OCI-LY3 (cell line): ENCODE results near the gene IQSEC1.

Source experiments
- H2AFZ ChIP-seq: fragments of 200-600, 300-600 bp; shearing (Covaris generic); 2 replicates; pipeline ENCODE4 v1.6.0; 2014; ENCODE audit warnings: antibody characterized with exemption, low read depth, low read length
- H3K27ac ChIP-seq: fragments of 200-600, 300-600 bp; sonication (generic); 2 replicates; pipeline ENCODE4 v1.5.1; 2014; ENCODE audit warnings: mild to moderate bottlenecking, low read length, moderate library complexity, mixed read lengths
- H3K27me3 ChIP-seq: fragments of 200-600, 300-600 bp; sonication (generic); 2 replicates; pipeline ENCODE4 v1.6.1; 2014; ENCODE audit warnings: low read depth, low read length, mixed read lengths
- H3K36me3 ChIP-seq: fragments of 200-600, 300-600 bp; sonication (generic); replicated peaks from 2 replicates; pipeline ENCODE3; 2014; ENCODE audit warnings: low read depth, low read length, mixed read lengths
- H3K4me1 ChIP-seq: fragments of 300-600, 200-600 bp; sonication (generic); 2 replicates; pipeline ENCODE4 v1.6.1; 2014; ENCODE audit warnings: low read length, mixed read lengths
- H3K4me2 ChIP-seq: fragments of 200-600, 300-600 bp; sonication (generic); 2 replicates; pipeline ENCODE4 v1.6.1; 2014; ENCODE audit warnings: low read length, mixed read lengths
- H3K4me3 ChIP-seq: fragments of 300-600, 200-600 bp; sonication (generic); 2 replicates; pipeline ENCODE4 v1.5.1; 2014; ENCODE audit warnings: antibody characterized with exemption, mild to moderate bottlenecking, low read length, moderate library complexity
- H3K79me2 ChIP-seq: fragments of 300-600, 200-600 bp; shearing (Covaris generic); 2 replicates; pipeline ENCODE4 v1.6.1; 2014; ENCODE audit warnings: mild to moderate bottlenecking, low read length, mixed read lengths
- H3K9ac ChIP-seq: fragments of 300-600, 200-600 bp; shearing (Covaris generic); 2 replicates; pipeline ENCODE4 v1.6.0; 2014; ENCODE audit warnings: mild to moderate bottlenecking, low read length, moderate library complexity
- H3K9me3 ChIP-seq: fragments of 200-600, 300-600 bp; shearing (Covaris generic); 2 replicates; pipeline ENCODE4 v1.6.1; 2014; ENCODE audit warnings: low read length, mixed read lengths; ENCODE audit not compliant: insufficient read depth
- H4K20me1 ChIP-seq: fragments of 200-600, 300-600 bp; sonication (generic); 2 replicates; pipeline ENCODE4 v1.6.1; 2016; ENCODE audit warnings: low read length, mixed read lengths; ENCODE audit not compliant: insufficient read depth
- EZH2phosphoT487 ChIP-seq: fragments of 200-600 bp; shearing (Covaris generic); IDR thresholded peaks from 2 replicates; pipeline ENCODE4 v1.6.1; 2018; ENCODE audit warnings: antibody characterized with exemption, mixed run types, low read depth
- TF ChIP-seq, protein P1 (sequence below): fragments of 200-600, 300-600 bp; sonication (generic); IDR thresholded peaks from 2 replicates; pipeline ENCODE4 v1.5.1; 2014; ENCODE audit warnings: antibody characterized with exemption, low read length, low read depth

Gene IQSEC1

DNA sequence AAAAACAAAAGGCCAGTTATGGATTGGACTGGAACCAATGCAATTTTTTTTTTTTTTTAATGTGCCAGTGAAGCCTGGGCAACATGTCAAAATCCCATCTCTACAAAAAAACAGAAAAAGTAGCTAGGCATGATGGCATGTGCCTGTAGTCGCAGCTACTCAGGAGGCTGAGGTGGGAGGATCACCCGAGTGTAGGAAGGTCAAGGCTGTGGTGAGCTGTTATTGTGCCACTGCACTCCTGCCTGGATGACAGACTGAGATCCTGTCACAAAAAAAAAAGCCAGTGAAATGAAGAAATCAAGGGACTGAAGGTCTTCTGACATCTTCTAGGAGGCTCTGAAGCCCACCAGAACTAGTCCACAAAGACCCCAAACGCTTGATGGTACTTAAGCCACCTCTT is 101.2 kb downstream of the IQSEC1 start:
- no peak overlapping the region for H2AFZ ChIP-seq
- no peak overlapping the region for H3K4me2 ChIP-seq
- peaks cover 49% of the 10 kb centered on the region for H3K36me3 ChIP-seq
- no peak overlapping the region for H3K4me3 ChIP-seq
- H3K9ac ChIP-seq = no peak overlapping the region
- no peak overlapping the region for H3K27ac ChIP-seq
- H3K27me3 ChIP-seq = no peaks in the 10 kb centered on the region
- H3K79me2 ChIP-seq = peaks cover 96% of the 10 kb centered on the region
- no peak for TF ChIP-seq EZH2phosphoT487
- TF ChIP-seq, protein P1, sequence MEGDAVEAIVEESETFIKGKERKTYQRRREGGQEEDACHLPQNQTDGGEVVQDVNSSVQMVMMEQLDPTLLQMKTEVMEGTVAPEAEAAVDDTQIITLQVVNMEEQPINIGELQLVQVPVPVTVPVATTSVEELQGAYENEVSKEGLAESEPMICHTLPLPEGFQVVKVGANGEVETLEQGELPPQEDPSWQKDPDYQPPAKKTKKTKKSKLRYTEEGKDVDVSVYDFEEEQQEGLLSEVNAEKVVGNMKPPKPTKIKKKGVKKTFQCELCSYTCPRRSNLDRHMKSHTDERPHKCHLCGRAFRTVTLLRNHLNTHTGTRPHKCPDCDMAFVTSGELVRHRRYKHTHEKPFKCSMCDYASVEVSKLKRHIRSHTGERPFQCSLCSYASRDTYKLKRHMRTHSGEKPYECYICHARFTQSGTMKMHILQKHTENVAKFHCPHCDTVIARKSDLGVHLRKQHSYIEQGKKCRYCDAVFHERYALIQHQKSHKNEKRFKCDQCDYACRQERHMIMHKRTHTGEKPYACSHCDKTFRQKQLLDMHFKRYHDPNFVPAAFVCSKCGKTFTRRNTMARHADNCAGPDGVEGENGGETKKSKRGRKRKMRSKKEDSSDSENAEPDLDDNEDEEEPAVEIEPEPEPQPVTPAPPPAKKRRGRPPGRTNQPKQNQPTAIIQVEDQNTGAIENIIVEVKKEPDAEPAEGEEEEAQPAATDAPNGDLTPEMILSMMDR = no peak
- peaks cover 47% of the 10 kb centered on the region for H3K4me1 ChIP-seq
- peaks cover 98% of the 10 kb centered on the region for H4K20me1 ChIP-seq
- no peaks in the 10 kb centered on the region for H3K9me3 ChIP-seq

DNA sequence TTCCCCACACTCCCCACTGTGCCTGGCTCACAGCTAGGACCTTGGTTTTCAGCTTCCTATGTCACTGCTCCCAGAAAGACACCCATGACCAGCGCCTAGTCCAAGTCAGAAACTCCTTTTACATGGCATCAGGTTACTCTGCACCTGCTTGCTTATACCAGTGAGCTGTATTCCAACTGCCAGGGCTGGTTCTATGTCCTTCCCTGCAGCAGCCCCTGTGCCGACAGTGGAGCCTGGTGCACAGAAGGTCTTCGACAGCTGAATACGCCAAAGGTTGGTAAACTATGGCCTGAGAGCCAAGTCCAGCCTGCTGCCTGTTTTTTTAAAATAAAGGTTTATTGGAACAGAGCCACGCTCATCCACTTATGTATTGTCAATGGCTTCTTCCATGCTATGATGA is 102.5 kb downstream of the IQSEC1 start:
- Histone ChIP-seq H3K9ac (no peak overlapping the region), H3K4me1 (peaks cover 47% of the 10 kb centered on the region), H2AFZ (no peak overlapping the region), H3K27me3 (no peaks in the 10 kb centered on the region), H3K79me2 (peaks cover 97% of the 10 kb centered on the region), H3K36me3 (peaks cover 49% of the 10 kb centered on the region), H3K4me2 (no peak overlapping the region), H3K9me3 (no peaks in the 10 kb centered on the region), H4K20me1 (peaks cover 98% of the 10 kb centered on the region), H3K4me3 (no peak overlapping the region), H3K27ac (no peak overlapping the region)
- no peak for TF ChIP-seq EZH2phosphoT487
- TF ChIP-seq, protein P1 = no peak

DNA sequence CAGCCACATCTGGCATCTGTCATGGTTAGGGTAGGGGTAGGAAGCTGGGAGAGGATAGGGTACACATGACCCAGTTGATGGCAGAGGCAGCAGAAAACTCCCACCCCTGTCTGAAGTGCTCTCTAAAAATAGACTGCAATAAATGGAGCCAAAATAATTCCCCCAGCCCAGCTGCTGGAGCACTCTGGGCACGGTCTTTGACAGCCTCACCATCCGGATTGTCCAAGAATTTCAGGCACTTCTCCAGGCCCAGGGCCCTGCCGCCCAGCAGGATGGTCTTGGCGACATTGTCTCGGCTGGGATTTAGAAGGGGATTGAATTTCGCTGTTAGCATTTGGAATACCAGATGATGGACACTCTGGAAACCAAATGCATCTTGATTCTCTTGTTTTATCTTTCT is 103.7 kb downstream of the IQSEC1 start:
- Histone ChIP-seq H2AFZ (no peak overlapping the region), H3K79me2 (peaks cover 97% of the 10 kb centered on the region), H3K36me3 (peaks cover 49% of the 10 kb centered on the region), H3K9ac (no peak overlapping the region), H3K4me1 (peaks cover 36% of the 10 kb centered on the region), H4K20me1 (peaks cover 98% of the 10 kb centered on the region), H3K4me2 (no peak overlapping the region), H3K27me3 (no peaks in the 10 kb centered on the region), H3K9me3 (no peaks in the 10 kb centered on the region), H3K4me3 (no peak overlapping the region), H3K27ac (no peak overlapping the region)
- TF ChIP-seq EZH2phosphoT487 = no peak
- TF ChIP-seq, protein P1 = no peak

DNA sequence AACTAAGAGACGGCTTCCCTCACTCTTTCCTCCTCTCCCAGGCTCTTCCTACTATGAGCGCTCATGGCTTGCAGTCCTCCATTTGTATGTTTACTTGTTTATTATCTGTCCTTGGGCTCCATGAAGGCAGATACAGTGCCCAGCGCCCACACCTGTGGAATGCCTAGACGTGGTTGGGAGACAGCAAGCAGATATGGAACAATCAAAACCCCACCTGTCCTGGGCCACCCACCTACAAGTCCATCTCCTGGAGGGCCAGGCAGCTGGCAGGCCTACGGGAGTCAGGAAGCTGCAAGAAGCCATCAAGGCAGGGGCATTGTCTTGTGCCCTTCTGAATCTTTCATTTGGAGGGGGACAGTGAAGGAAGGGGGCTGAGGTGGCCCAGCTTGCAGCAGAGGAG is 104.7 kb downstream of the IQSEC1 start:
- Histone ChIP-seq H3K9me3 (no peaks in the 10 kb centered on the region), H3K4me3 (no peak overlapping the region), H3K27ac (no peak overlapping the region), H3K4me1 (peaks cover 26% of the 10 kb centered on the region), H3K9ac (no peak overlapping the region), H3K36me3 (peaks cover 53% of the 10 kb centered on the region), H2AFZ (no peak overlapping the region), H3K79me2 (peaks cover 97% of the 10 kb centered on the region), H3K4me2 (no peak overlapping the region), H3K27me3 (no peaks in the 10 kb centered on the region), H4K20me1 (peaks cover 98% of the 10 kb centered on the region)
- TF ChIP-seq, protein P1 = no peak
- TF ChIP-seq EZH2phosphoT487 = no peak
